Stimulated activated CD8-positive, alpha-beta memory T cell treated with anti-CD3 and anti-CD28 coated beads, Interleukin-12 subunit alpha, Interleukin-12 subunit beta, amount 100 ng/mL, for 1 hour (primary cell): Measurements from ENCODE around the gene KNSTRN.

Experiments used
- DNase-seq: peaks from one replicate; pipeline ENCODE4 v3.0.0-alpha.2; 2020; ENCODE audit warnings: low read depth

KNSTRN gene, protein sequence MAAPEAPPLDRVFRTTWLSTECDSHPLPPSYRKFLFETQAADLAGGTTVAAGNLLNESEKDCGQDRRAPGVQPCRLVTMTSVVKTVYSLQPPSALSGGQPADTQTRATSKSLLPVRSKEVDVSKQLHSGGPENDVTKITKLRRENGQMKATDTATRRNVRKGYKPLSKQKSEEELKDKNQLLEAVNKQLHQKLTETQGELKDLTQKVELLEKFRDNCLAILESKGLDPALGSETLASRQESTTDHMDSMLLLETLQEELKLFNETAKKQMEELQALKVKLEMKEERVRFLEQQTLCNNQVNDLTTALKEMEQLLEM

GRCh38 chr15:40382580-40383456 is at the start of gene KNSTRN:
Gene KNSTRN (plus strand): TSS chr15:40382721. CDS start chr15:40382836, 115 bp downstream.
- peak; percentile 87 for DNase-seq

GRCh38 chr15:40333922-40334492 is 48.5 kb upstream of the KNSTRN start:
- DNase-seq = no peak

DNA sequence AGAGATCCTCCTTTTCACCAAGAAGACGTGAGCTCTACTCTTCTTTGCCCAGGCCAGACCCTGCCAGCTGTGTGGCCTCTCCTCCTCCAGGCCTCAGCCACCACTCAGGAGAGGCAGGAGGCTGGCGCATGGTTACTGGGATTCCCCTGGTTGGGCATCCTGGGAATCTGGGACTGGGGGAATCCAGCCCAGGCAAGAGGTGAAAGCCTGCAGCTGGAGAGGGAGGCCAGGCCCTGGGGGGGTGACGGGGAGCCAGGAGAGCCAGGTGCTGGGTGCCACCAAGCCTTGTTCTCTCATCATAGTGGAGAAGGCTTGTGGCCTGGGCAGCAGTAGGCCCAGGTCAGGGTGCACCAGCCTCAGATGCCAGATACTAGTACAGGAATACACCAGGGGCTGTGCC is 48.0 kb upstream of the KNSTRN start:
- DNase-seq = no peak

GRCh38 chr15:40334941-40335795 is 47.4 kb upstream of the KNSTRN start:
- DNase-seq = no peak

DNA sequence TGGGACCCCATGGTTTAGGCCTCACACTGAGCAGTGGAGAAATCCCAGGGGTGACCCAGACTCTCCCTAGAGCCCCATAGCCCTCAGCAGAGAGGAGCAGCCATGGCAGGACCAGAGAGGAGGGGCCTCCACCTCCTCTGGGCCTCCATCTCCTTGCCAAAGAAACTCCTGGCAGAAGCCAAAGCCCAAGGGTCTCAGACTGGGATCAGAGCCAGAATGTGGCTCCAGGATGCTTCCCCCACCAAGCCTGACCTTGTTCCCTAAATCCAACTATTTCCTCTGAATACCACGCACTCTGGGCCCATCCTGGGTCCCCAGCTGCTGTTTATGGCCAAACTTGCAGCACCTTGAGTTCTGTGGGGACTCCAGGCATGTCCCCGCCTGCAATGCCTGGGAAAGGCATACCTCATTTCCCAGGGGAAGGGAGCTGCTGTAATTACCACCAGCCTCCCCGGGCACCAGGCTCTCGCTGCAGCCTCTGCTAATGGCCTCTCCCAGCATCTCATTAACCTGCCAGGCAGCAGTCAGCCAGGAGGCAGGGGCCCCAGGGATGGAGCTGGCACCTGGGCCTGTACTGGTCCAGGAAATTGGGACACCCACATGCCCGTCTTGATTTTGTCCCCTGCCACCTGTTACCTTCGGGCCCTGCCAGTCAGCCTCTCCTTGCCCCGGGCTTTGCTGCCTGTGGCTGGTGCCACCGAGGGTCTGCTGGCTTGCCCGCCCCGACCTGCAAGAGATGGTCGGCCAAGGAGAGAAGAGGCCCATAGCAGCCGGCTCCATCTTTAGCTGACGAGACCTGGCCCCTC is 46.4 kb upstream of the KNSTRN start:
- no peak for DNase-seq

- DNase-seq = no peak
Measured at GRCh38 chr15:40336744-40337122, 45.8 kb upstream of the KNSTRN start.

- no peak for DNase-seq
Measured at GRCh38 chr15:40337597-40337996, 44.9 kb upstream of the KNSTRN start.

DNA sequence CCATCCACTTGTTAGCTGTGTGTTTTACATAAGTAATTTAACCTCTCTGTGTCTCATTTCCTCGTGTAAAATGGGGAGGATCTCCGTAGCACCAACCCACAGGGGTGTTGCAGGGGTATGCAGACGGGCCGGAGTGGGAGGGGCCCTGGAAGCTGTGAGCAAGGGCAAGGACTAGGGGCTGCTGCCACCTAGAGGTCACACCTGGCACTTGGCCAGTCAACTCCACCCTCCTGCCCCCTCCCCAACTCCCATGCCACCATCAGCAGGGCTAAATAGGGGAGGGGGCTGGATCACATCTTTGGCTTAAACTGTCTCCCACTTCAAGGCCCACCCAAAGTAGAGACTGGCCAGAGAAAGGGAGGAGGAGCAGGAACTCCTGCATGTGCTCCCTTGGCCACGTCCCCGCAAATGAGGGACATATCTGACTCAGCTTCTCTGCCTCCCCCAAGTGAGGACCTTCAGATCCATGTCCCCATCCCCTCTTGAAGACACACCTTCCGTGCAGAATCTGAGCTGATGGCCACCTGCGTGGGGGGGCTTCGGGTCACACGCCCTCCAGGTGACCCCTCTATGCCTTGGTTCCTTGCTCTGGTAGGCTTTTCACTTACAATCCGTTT is 44.4 kb upstream of the KNSTRN start:
- peak; percentile 67 for DNase-seq

GRCh38 chr15:40338921-40339620 is 43.5 kb upstream of the KNSTRN start:
- DNase-seq = no peak

- DNase-seq = no peak
Measured at GRCh38 chr15:40339621-40339945, 42.9 kb upstream of the KNSTRN start.

- no peak for DNase-seq
Measured at GRCh38 chr15:40340038-40340739, 42.3 kb upstream of the KNSTRN start.

DNA sequence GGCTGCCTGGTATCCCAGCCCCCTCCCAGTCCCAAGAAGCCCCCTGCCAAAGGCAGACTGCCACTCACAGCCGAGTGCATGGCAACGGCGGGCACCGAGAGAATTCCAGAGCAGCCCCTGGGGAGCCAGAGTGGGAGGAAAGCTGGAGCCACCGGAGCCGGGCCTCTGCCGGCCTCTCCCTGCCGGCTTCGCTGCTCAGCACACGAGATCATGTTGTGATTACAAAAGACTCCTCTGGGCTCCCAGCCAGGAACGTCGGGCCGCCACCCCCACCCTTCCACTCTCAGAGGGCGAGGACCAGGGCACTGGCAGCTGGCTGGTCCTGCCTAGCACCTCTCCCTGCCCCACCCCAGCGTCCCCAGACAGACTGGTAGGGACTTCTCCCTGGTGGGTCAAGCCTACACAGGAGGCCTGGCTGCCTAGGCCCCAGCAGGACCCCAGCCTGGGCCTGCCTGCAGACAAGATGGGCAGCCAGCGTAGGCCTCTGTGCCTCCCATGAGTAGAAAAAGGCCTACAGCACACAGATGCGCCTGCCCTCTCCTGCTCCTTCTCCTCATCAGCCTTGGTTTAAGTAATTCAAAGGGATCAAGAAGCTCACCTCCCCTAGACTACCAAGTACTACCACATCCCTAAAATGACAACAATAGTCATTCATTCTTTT is 41.7 kb upstream of the KNSTRN start, which contains the start of gene CCDC9B:
Gene CCDC9B (minus strand): TSS at position 200 of the 661 bp plus-strand sequence. CDS start 120 bp downstream, at position 80.
- DNase-seq = no peak

- no peak for DNase-seq
Measured at GRCh38 chr15:40342416-40343320, 39.9 kb upstream of the KNSTRN start.

DNA sequence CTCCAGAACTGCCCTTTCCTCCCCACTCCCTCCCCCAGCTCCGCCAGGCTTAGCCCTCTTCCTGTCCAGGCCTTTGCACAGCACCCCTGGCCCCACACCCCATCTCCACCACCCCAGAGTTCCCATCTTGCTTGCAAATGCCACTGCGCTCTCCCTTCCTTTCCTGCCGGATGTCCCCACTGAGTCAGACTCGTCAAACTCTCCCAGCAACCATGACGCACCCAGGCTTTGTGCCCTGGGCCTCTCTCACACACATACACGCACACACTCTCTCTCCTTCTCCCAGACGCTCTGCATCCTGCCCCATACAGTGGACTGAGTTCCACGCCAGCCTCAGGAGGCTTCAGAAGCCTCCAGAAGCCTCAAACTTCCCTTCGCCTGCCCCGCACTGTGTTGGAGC is 39.0 kb upstream of the KNSTRN start:
- DNase-seq = no peak

GRCh38 chr15:40344217-40344616 is 38.3 kb upstream of the KNSTRN start:
- no peak for DNase-seq

- DNase-seq = peak; percentile 59
Measured at GRCh38 chr15:40344631-40345120, 37.8 kb upstream of the KNSTRN start.

- no peak for DNase-seq
Measured at GRCh38 chr15:40345225-40345866, 37.2 kb upstream of the KNSTRN start.
